Stimulated activated naive CD8-positive, alpha-beta T cell treated with anti-CD3 and anti-CD28 coated beads, Interleukin-15, Interleukin-2, amounts not matched to agents 100 ng/mL and 50 ng/mL, for 24 hours (primary cell): ENCODE data around the gene SRRT.
"Not testable (repeated sequence)": the region's sequence is repeated elsewhere in the genome, so short reads cannot be mapped to it uniquely, and the experiment has no call there.

ENCODE experiments used
- H3K27ac Mint-ChIP-seq: one replicate; pipeline ENCODE4 v1.8.0; 2021; ENCODE audit warnings: mild to moderate bottlenecking, mixed read lengths
- H3K27me3 Mint-ChIP-seq: one replicate; pipeline ENCODE4 v1.8.0; 2021; ENCODE audit warnings: mixed read lengths
- H3K36me3 Mint-ChIP-seq: one replicate; pipeline ENCODE4 v1.8.0; 2021; ENCODE audit warnings: low read depth, mixed read lengths
- H3K4me1 Mint-ChIP-seq: one replicate; pipeline ENCODE4 v1.8.0; 2021; ENCODE audit warnings: low read depth, mixed read lengths
- H3K4me3 Mint-ChIP-seq: one replicate; pipeline ENCODE4 v1.8.0; 2021; ENCODE audit warnings: mild to moderate bottlenecking, mixed read lengths
- H3K9me3 Mint-ChIP-seq: one replicate; pipeline ENCODE4 v1.8.0; 2021; ENCODE audit warnings: mixed read lengths

SRRT gene

DNA sequence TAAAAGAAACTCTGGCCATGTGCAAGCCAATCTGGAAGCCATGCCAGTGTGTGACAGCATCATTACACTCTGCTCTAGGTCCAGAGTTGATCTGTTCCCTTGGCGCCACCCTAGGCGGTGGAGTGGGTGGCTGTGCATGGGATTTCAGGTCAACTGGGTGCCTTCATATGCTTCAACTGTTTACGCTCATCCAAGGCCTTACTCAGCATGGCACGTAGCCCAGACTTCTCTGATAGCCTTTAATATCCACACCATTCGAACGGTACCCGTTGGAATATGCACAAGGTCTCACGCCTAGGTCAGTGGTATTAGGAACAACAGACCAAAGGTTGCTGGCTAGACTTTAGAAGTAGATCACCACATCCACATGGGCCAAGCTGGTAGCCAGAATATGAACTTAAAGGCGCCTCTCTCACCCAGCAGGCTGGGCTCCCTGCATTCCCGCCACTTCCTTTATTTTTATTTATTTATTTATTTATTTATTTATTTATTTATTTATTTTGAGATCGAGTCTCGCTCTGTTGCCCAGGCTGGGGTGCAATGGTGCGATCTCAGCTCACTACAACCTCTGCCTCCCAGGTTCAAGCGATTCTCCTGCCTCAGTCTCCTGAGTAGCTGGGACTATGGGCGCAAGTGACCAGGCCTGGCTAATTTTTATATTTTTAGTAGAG, 39.4 kb downstream of the SRRT start:
- peaks cover 10% of the 10 kb centered on the region for H3K27me3 Mint-ChIP-seq
- H3K4me1 Mint-ChIP-seq, result peaks cover 3% of the 10 kb centered on the region
- H3K4me3 Mint-ChIP-seq, result no peak overlapping the region
- no peaks in the 10 kb centered on the region for H3K9me3 Mint-ChIP-seq
- H3K27ac Mint-ChIP-seq, result no peak overlapping the region
- no peaks in the 10 kb centered on the region for H3K36me3 Mint-ChIP-seq

DNA sequence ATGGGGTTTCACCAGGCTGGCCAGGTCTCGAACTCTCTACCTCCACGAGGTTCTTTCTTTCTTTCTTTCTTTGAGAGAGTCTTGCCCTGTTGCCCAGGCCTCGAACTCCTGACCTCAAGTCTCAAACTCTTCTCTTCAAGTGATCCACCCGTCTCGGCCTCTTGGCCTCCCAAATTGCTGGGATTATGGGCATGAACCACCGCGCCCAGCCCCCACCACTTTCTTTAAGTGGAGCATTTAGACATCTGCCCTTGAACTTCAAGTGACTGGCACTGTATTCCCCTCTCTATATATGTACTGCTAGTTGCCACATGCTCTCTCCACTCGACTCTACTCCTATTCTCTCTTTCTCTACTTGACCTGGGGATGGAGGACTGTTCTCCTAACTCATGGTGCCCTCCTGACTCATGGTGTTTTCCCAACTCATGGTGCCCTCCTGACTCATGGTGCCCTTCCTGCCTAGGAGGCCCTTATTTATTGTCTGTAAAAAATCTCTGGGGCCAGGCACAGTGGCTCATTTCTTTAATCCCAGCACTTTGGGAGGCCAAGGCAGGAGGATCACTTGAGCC, 40.1 kb downstream of the SRRT start:
- Mint-ChIP-seq H3K9me3 (no peaks in the 10 kb centered on the region), H3K36me3 (no peaks in the 10 kb centered on the region), H3K4me1 (peaks cover 3% of the 10 kb centered on the region), H3K27me3 (peaks cover 15% of the 10 kb centered on the region), H3K4me3 (no peak overlapping the region), H3K27ac (peak overlapping the region; percentile 1)

DNA sequence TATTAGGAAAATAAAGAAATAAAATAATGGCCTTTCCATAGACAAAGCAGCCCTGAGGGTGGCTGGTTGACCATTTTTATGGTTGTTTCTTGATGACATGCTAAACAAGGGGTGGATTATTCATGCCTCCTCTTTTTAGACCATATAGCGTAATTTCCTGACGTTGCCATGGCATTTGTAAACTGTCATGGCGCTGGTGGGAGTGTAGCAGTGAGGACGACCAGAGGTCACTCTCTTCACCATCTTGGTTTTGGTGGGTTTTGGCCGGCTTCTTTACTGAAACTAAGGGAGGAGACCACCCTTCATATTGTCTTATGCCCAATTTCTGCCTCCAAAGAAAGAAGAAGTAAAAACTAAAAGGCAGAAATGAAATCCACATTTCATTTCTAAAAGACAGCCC, 44.4 kb downstream of the SRRT start:
- H3K4me1 Mint-ChIP-seq, H3K9me3 Mint-ChIP-seq, H3K36me3 Mint-ChIP-seq, H3K4me3 Mint-ChIP-seq, H3K27ac Mint-ChIP-seq: not testable (repeated sequence)
- peaks cover 31% of the 10 kb centered on the region for H3K27me3 Mint-ChIP-seq

DNA sequence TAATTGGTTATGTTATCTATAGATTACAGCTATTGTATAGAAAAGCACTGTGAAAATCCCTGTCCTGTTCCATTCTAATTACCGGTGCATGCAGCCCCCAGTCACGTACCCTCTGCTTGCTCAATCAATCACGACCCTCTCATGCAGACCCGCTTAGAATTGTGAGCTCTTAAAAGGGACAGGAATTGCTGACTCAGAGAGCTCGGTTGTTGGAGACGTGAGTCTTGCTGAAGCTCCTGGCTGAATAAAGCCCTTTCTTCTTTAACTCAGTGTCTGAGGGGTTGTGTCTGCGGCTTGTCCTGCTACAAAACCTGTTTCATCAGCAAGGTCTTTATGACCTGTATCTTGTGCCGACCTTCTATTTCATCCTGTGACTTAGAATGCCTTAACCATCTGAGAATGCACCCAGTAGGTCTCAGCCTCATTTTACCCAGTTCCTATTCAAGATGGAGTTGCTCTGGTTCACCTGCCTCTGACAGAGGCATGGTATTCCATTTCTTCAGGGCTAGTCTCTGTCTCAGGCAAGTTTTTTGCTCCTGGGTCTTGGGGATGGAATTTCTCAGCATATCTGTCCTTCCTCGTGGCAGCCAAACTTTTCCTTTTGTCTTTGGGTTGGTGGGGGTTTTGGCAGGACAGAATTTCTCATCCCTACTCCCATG, 45.0 kb downstream of the SRRT start:
- not testable (repeated sequence) for H3K27ac Mint-ChIP-seq, H3K36me3 Mint-ChIP-seq, H3K4me3 Mint-ChIP-seq, H3K9me3 Mint-ChIP-seq, H3K4me1 Mint-ChIP-seq
- H3K27me3 Mint-ChIP-seq, result peaks cover 31% of the 10 kb centered on the region

DNA sequence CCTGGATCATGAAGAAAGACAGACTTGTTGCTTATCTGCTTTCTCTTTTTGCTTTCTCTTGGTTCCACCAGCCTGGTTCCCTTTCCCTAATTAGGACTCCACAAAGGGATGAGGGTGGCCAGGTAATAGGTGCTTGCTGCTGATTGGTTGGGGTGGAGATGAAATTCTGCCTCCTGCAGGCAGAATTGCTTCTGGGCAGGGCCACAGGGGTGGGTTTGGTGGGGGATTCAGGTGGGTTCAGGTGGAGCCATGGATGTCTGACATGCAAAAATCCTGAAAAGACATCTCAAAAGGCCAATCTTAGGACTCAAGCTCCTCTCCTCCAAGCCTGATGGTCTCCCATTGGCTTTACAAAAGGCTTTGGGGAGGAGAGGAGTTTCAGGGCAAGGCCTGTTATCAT, 46.1 kb downstream of the SRRT start:
- no peak overlapping the region for H3K4me3 Mint-ChIP-seq
- H3K27me3 Mint-ChIP-seq, result peaks cover 31% of the 10 kb centered on the region
- no peaks in the 10 kb centered on the region for H3K9me3 Mint-ChIP-seq
- no peaks in the 10 kb centered on the region for H3K36me3 Mint-ChIP-seq
- H3K4me1 Mint-ChIP-seq, result no peaks in the 10 kb centered on the region
- H3K27ac Mint-ChIP-seq, result no peak overlapping the region

DNA sequence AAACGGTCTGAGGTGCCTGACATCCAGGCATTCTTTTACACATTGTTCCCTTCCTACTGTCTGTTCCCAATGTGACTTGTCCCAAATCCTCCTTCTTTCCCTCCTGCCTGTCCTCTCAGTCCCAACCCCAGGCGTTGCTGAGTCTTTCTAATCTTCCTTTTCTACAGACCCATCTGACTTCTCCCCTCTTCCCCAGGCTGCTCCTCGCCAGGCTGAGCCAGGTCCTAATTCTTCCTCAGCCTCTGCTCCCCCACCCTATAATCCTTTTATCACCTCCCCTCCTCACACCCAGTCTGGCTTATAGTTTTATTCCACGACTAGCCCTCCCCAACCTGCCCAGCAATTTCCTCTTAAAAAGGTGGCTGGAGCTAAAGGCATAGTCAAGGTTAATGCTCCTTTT, 48.7 kb downstream of the SRRT start:
- peaks cover 25% of the 10 kb centered on the region for H3K27me3 Mint-ChIP-seq
- H3K36me3 Mint-ChIP-seq, H3K27ac Mint-ChIP-seq, H3K4me3 Mint-ChIP-seq, H3K4me1 Mint-ChIP-seq, H3K9me3 Mint-ChIP-seq: not testable (repeated sequence)

DNA sequence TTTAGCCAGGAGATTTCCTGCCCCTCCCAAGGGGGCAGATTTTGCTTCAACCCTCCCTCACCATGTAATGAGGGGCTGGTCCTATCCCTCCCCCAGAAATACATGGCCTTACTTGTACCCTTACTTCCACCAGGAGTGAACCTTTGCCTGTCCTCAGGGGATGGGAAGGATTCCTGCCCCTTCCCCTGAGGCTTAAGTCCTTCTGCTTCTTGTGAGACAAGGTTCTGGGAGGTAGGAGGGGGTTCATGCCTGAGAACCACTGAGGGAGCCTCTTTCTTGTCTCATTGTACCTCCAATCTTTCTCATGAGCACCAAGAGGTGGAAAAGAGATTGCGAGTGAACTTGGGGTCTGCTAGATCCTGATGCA, 54.9 kb downstream of the SRRT start:
- H3K4me1 Mint-ChIP-seq, result no peaks in the 10 kb centered on the region
- no peaks in the 10 kb centered on the region for H3K36me3 Mint-ChIP-seq
- H3K27ac Mint-ChIP-seq, result no peak overlapping the region
- peaks cover 6% of the 10 kb centered on the region for H3K9me3 Mint-ChIP-seq
- H3K27me3 Mint-ChIP-seq, result peaks cover 13% of the 10 kb centered on the region
- H3K4me3 Mint-ChIP-seq, result no peak overlapping the region

DNA sequence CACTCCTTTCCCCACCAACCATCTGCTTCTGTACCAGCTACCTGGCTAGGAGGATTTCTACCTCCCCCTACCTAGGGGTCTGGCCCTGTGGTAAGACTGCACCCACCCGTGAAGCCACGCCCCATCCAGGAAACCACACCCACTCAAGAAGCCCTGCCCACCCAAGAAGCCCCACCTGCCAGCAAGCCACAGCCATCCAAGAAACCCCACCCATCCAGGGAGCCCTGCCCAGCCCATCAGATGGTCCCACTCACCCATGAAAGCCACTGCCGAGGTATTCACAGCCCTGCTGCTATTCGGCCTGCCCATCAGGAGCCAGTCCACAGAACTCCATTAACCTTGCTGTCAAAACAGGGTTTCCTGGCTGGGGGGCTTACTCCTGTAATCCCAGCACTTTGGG, 58.8 kb downstream of the SRRT start:
- Mint-ChIP-seq H3K4me1 (no peaks in the 10 kb centered on the region), H3K9me3 (peaks cover 6% of the 10 kb centered on the region), H3K4me3 (no peak overlapping the region), H3K27ac (no peak overlapping the region), H3K36me3 (no peaks in the 10 kb centered on the region), H3K27me3 (peaks cover 13% of the 10 kb centered on the region)

DNA sequence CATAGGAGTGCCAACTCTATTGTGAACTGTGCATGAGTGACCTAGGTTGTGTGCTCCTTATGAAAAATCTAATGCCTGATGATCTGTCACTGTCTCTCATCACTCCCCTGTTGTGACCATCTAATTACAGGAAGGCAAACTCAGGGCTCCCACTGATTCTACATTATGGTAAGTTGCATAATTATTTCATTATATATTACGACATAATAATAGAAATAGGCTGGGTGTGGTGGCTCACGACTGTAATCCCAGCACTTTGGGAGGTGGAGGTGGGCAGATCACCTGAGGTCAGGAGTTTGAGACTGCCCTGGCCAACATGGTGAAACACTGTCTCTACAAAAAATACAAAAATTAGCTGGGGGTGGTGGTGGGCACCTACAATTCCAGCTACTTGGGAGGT, 60.5 kb downstream of the SRRT start:
- H3K4me1 Mint-ChIP-seq, result not testable (repeated sequence)
- peaks cover 14% of the 10 kb centered on the region for H3K27me3 Mint-ChIP-seq

DNA sequence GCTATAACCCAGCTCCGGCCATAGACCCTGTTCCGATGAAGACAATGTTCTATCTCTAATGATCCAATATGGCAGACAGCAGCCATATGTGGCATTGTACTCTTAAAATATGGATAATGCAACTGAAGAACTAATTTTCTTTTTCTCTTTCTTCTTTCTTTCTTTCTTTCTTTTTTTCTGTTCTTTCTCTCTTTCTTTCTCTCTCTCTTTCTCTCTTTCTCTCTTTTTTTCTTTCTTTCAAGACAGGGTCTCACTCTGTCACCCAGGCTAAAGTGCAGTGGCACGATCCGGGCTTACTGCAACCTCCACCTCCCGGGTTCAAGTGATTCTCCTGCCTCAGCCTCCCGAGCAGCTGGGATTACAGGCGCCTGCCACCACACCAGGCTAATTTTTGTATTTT, 61.3 kb downstream of the SRRT start:
- not testable (repeated sequence) for H3K4me1 Mint-ChIP-seq, H3K27me3 Mint-ChIP-seq, H3K27ac Mint-ChIP-seq, H3K36me3 Mint-ChIP-seq, H3K4me3 Mint-ChIP-seq, H3K9me3 Mint-ChIP-seq

More for the DNA sequence above, 60.5 kb downstream of the SRRT start:
- H3K9me3 Mint-ChIP-seq, H3K4me3 Mint-ChIP-seq, H3K27ac Mint-ChIP-seq, H3K36me3 Mint-ChIP-seq: not testable (repeated sequence)
